ENCODE measurements around the gene DPP6.

Gene DPP6

GRCh38 chr7:154844955-154845354 lies 792.8 kb downstream of the DPP6 start:
- no peak for DNase-seq

GRCh38 chr7:154848464-154848863 lies 796.3 kb downstream of the DPP6 start:
- DNase-seq: no peak

- DNase-seq: no peak
Measured at GRCh38 chr7:154852205-154852604, 800.0 kb downstream of the DPP6 start.

- no peak for DNase-seq
Measured at GRCh38 chr7:154853063-154853726, 801.0 kb downstream of the DPP6 start.

- no peak for DNase-seq
Measured at GRCh38 chr7:154853727-154854095, 801.5 kb downstream of the DPP6 start.

- no peak for DNase-seq
Measured at GRCh38 chr7:154854836-154855235, 802.6 kb downstream of the DPP6 start.

- DNase-seq: no peak
Measured at GRCh38 chr7:154855366-154855765, 803.2 kb downstream of the DPP6 start.

- no peak for DNase-seq
Measured at GRCh38 chr7:154856733-154857132, 804.5 kb downstream of the DPP6 start.

GRCh38 chr7:154857240-154857639 lies 805.0 kb downstream of the DPP6 start:
- DNase-seq: no peak

- no peak for DNase-seq
Measured at GRCh38 chr7:154857728-154858681, 805.8 kb downstream of the DPP6 start.

- no peak for DNase-seq
Measured at GRCh38 chr7:154858836-154859537, 806.8 kb downstream of the DPP6 start.

- DNase-seq: no peak
Measured at GRCh38 chr7:154859747-154860620, 807.8 kb downstream of the DPP6 start.

GRCh38 chr7:154860621-154861375 lies 808.6 kb downstream of the DPP6 start:
- no peak for DNase-seq

- no peak for DNase-seq
Measured at GRCh38 chr7:154861589-154861988, 809.4 kb downstream of the DPP6 start.

GRCh38 chr7:154862153-154862791 lies 810.1 kb downstream of the DPP6 start:
- DNase-seq: no peak

- no peak for DNase-seq
Measured at GRCh38 chr7:154863766-154864522, 811.7 kb downstream of the DPP6 start.

- no peak for DNase-seq
Measured at GRCh38 chr7:154864523-154864891, 812.3 kb downstream of the DPP6 start.

GRCh38 chr7:154865984-154866685 lies 813.9 kb downstream of the DPP6 start:
- no peak for DNase-seq

- DNase-seq: no peak
Measured at GRCh38 chr7:154867068-154867467, 814.9 kb downstream of the DPP6 start.

GRCh38 chr7:154868921-154869320 lies 816.7 kb downstream of the DPP6 start:
- no peak for DNase-seq

Measured in stimulated activated CD4-positive, alpha-beta T cell treated with anti-CD3 and anti-CD28 coated beads, Interleukin-4, amount 100 ng/mL, for 4 hours (primary cell).